Psoas muscle (tissue), 8 donors: ENCODE results near the gene LAG3. TPM values are rescaled to one million over a fixed set of nuclear protein-coding genes. Genes with fewer than 3 reads are reported as not detected.

Experiments used
- ATAC-seq, 4 donors: fragments of 200-7000 bp; cut with Tn5 transposase; one replicate each; pipeline ENCODE4 v1.9.1; 2020; ENCODE audit warnings: moderate library complexity in 3 of 4, mild to moderate bottlenecking in 2 of 4
- DNase-seq, 2 donors: peaks; one replicate each; pipeline ENCODE4 v3.0.0-alpha.2; 2020
- H3K27ac ChIP-seq: fragments of 200-600 bp; one replicate; pipeline ENCODE4 v1.8.0; 2022
- H3K27me3 ChIP-seq, 3 donors: fragments of 200-600 bp in 1 of 3; one replicate each; pipeline versions ENCODE4 v1.6.1 to v1.8.0; 2013 to 2022; ENCODE audit warnings: low read length in 2 of 3, mild to moderate bottlenecking in 2 of 3, moderate library complexity in 1 of 3; ENCODE audit not compliant: insufficient read depth in 3 of 3
- H3K36me3 ChIP-seq, 2 donors: fragments of 200-600 bp in 1 of 2; one replicate each; pipeline versions ENCODE4 v1.6.1 to v1.8.0; 2013 to 2022; ENCODE audit warnings: low read depth in 1 of 2, mild to moderate bottlenecking in 1 of 2, moderate library complexity in 1 of 2; ENCODE audit not compliant: insufficient read depth in 1 of 2
- H3K4me1 ChIP-seq: fragments of 200-600 bp; one replicate; pipeline ENCODE4 v1.8.0; 2022
- H3K4me3 ChIP-seq: fragments of 200-600 bp; one replicate; pipeline ENCODE4 v1.8.0; 2022; ENCODE audit warnings: mild to moderate bottlenecking
- H3K9me3 ChIP-seq: fragments of 200-600 bp; one replicate; pipeline ENCODE4 v1.8.0; 2022
- CTCF ChIP-seq: fragments of 200-600 bp; IDR thresholded peaks from one replicate; pipeline ENCODE4 v1.8.0; 2022; ENCODE audit warnings: antibody characterized with exemption
- WGBS, 3 donors: extraction: QIAGEN DNeasy Blood & Tissue Kit; methylation state at CpG; one replicate each; pipeline versions ENCODE4 v1.1.6 to v1.1.7; 2013; 5-methylcytosine and 5-hydroxymethylcytosine counted together
- intact Hi-C, 2 donors: fragments of 100-400 bp; cut with DNase I; formaldehyde crosslinking; loops; one replicate each; pipeline versions ENCODE4 v1.11.0 to v1.14.2; 2022
- polyA plus RNA-seq, 3 donors: library from polyadenylated mRNA; stranded (reverse); fragments of 200-250 nt; gene quantifications; one replicate each; pipeline ENCODE4 v1.2.3, GENCODE V29; 2013
- total RNA-seq, 4 donors: library from RNA; stranded (reverse); fragmentation: NEBNext Ultra II Directional in 2 of 4; extraction: Animal tissue kit (Norgen Biotek cat#: 25700) in 2 of 4; gene quantifications; one replicate each; pipeline versions ENCODE4 v1.2.1 to v1.2.4, GENCODE V29; 2021 to 2023
- donor health status: healthy with polysubstance abuse.
- donor health status: DM: no; HTN: no; CAD: no; lungs with moderate emphysema.
- donor health status: Bipolar disorder and iron deficiency.
- donor health status: healthy.
- donor health status: DM: yes; HTN: yes; CAD: no.
- donor health status: DM: no; HTN: no; CAD: no.
- donor health status: DM: no; HTN: no; CAD: no.
- donor health status: DM: yes; HTN: yes; CAD: no.

The LAG3 gene
- total and polyA plus RNA-seq, 7 donors = 0.05 to 0.24 (median 0.08) TPM; not detected in 3

- Histone ChIP-seq H3K4me3 (no peak overlapping the region), H3K27ac (no peak overlapping the region), H3K4me1 (peaks cover 3% of the 10 kb centered on the region), H3K36me3 (no peaks in the 10 kb centered on the region), H3K27me3 (peaks cover 0 to 69% (median 13%) of the 10 kb centered on the region in 3 donors), H3K9me3 (no peaks in the 10 kb centered on the region)
- intact Hi-C loops = loop anchor here (2.0 to 10.0 kb wide), 4 partner anchors 72 to 210 kb away; partner anchors contain the start of gene MLF2 (in 2 of the 2)
- no peak for DNase-seq
- no peak for TF ChIP-seq CTCF
- ATAC-seq = no peak
- 71 to 77% (median 74%) methylated on average over 22 of the region's 22 CpGs for WGBS, 3 donors
Measured at GRCh38 chr12:6826734-6827436, 54.6 kb downstream of the LAG3 start.

GRCh38 chr12:6827437-6827911 lies 55.2 kb downstream of the LAG3 start:
- H3K4me3 ChIP-seq = no peak overlapping the region
- H3K36me3 ChIP-seq = no peaks in the 10 kb centered on the region
- no peak overlapping the region for H3K27ac ChIP-seq
- peaks cover 0 to 63% (median 10%) of the 10 kb centered on the region in 3 donors for H3K27me3 ChIP-seq
- WGBS, 3 donors = 11 to 18% (median 14%) methylated on average over 8 of the region's 8 CpGs
- ATAC-seq = peak; percentile 39 to 54 (median 42)
- intact Hi-C loops = loop anchor here (2.0 to 10.0 kb wide), 4 partner anchors 73 to 210 kb away; partner anchors contain the start of gene MLF2 (in 2 of the 2)
- peak; percentile 85 to 87 for DNase-seq
- TF ChIP-seq CTCF = no peak
- H3K4me1 ChIP-seq = peaks cover 3% of the 10 kb centered on the region
- H3K9me3 ChIP-seq = no peaks in the 10 kb centered on the region

Other genes starting within 250 kb of the LAG3 start
- over 10,000 TPM in 2 of 4 donors, 1,000 to 10,000 TPM in 2; 7,136 to 10,782 (median 8,991) TPM for gene GAPDH, start 238.0 kb upstream of the LAG3 start, total RNA-seq
- gene GAPDH, start 238.0 kb upstream of the LAG3 start, polyA plus RNA-seq = over 10,000 TPM in 2 of 3 donors, 1,000 to 10,000 TPM in 1; 9,788 to 18,891 (median 16,487) TPM
- 10 to 100 TPM; 12.6 to 26.3 (median 18.0) TPM for gene IFFO1, start 216.5 kb upstream of the LAG3 start, total RNA-seq
- gene IFFO1, start 216.5 kb upstream of the LAG3 start, polyA plus RNA-seq = 1 to 10 TPM; 6.7 to 8.9 (median 8.3) TPM
- 10 to 100 TPM; 29.8 to 62.2 (median 52.9) TPM for gene NOP2, start 204.2 kb upstream of the LAG3 start, total RNA-seq
- 10 to 100 TPM; 44.1 to 67.0 (median 66.4) TPM for gene NOP2, start 204.2 kb upstream of the LAG3 start, polyA plus RNA-seq
- 100 to 1,000 TPM in 2 of 4 donors, 10 to 100 TPM in 2; 94.5 to 152 (median 112) TPM for gene CHD4, start 165.1 kb upstream of the LAG3 start, total RNA-seq
- 10 to 100 TPM; 62.5 to 90.0 (median 78.5) TPM for gene CHD4, start 165.1 kb upstream of the LAG3 start, polyA plus RNA-seq
- gene LPAR5, start 136.6 kb upstream of the LAG3 start, total RNA-seq = under 1 TPM; 0.30 to 0.60 (median 0.39) TPM
- under 1 TPM; 0.04 to 0.20 (median 0.05) TPM for gene LPAR5, start 136.6 kb upstream of the LAG3 start, polyA plus RNA-seq
- gene ACRBP, start 125.1 kb upstream of the LAG3 start, total RNA-seq = under 1 TPM; 0.44 to 0.99 (median 0.86) TPM
- gene ACRBP, start 125.1 kb upstream of the LAG3 start, polyA plus RNA-seq = under 1 TPM in 2 of 3 donors, not detected in 1; 0.29 to 0.82 TPM
- gene ING4, start 109.4 kb upstream of the LAG3 start, total RNA-seq = 10 to 100 TPM; 12.7 to 29.6 (median 16.9) TPM
- 10 to 100 TPM; 20.7 to 35.6 (median 25.7) TPM for gene ING4, start 109.4 kb upstream of the LAG3 start, polyA plus RNA-seq
- 10 to 100 TPM; 25.4 to 37.9 (median 27.9) TPM for gene ZNF384, start 83.1 kb upstream of the LAG3 start, total RNA-seq
- gene ZNF384, start 83.1 kb upstream of the LAG3 start, polyA plus RNA-seq = 10 to 100 TPM; 22.0 to 44.9 (median 23.8) TPM
- under 1 TPM in 3 of 4 donors, not detected in 1; 0.10 to 0.17 (median 0.15) TPM for gene PIANP, start 71.7 kb upstream of the LAG3 start, total RNA-seq
- gene PIANP, start 71.7 kb upstream of the LAG3 start, polyA plus RNA-seq = under 1 TPM in 2 of 3 donors, not detected in 1; 0.17 to 0.21 TPM
- 10 to 100 TPM; 72.3 to 86.2 (median 77.1) TPM for gene COPS7A, start 48.5 kb upstream of the LAG3 start, total RNA-seq
- gene COPS7A, start 48.5 kb upstream of the LAG3 start, polyA plus RNA-seq = 100 to 1,000 TPM in 2 of 3 donors, 10 to 100 TPM in 1; 79.2 to 157 (median 104) TPM
- 100 to 1,000 TPM; 104 to 188 (median 132) TPM for gene MLF2, start 19.4 kb upstream of the LAG3 start, total RNA-seq
- 100 to 1,000 TPM; 113 to 245 (median 176) TPM for gene MLF2, start 19.4 kb upstream of the LAG3 start, polyA plus RNA-seq
- gene PTMS, start 6.2 kb upstream of the LAG3 start, total RNA-seq = 100 to 1,000 TPM in 1 of 4 donors, 10 to 100 TPM in 3; 69.0 to 104 (median 77.1) TPM
- gene PTMS, start 6.2 kb upstream of the LAG3 start, polyA plus RNA-seq = 10 to 100 TPM; 65.4 to 93.7 (median 87.7) TPM
- gene CD4, start 17.0 kb downstream of the LAG3 start, total RNA-seq = 1 to 10 TPM; 2.3 to 4.9 (median 4.0) TPM
- gene CD4, start 17.0 kb downstream of the LAG3 start, polyA plus RNA-seq = 1 to 10 TPM in 1 of 3 donors, under 1 TPM in 2; 0.47 to 1.5 (median 0.91) TPM
- gene GPR162, start 49.3 kb downstream of the LAG3 start, total RNA-seq = 1 to 10 TPM in 3 of 4 donors, under 1 TPM in 1; 0.50 to 2.8 (median 1.2) TPM
- 1 to 10 TPM in 1 of 3 donors, under 1 TPM in 2; 0.60 to 1.8 (median 0.61) TPM for gene GPR162, start 49.3 kb downstream of the LAG3 start, polyA plus RNA-seq
- 1 to 10 TPM; 1.3 to 4.2 (median 3.2) TPM for gene P3H3, start 55.9 kb downstream of the LAG3 start, total RNA-seq
- 1 to 10 TPM in 2 of 3 donors, under 1 TPM in 1; 0.87 to 1.2 (median 1.1) TPM for gene P3H3, start 55.9 kb downstream of the LAG3 start, polyA plus RNA-seq
- under 1 TPM; 0.23 to 0.69 (median 0.33) TPM for gene GNB3, start 68.4 kb downstream of the LAG3 start, total RNA-seq
- gene GNB3, start 68.4 kb downstream of the LAG3 start, polyA plus RNA-seq = under 1 TPM; 0.13 to 0.60 (median 0.13) TPM
- gene CDCA3, start 78.8 kb downstream of the LAG3 start, total RNA-seq = 1 to 10 TPM in 1 of 4 donors, under 1 TPM in 2, not detected in 1; 0.79 to 1.1 (median 0.92) TPM
- gene CDCA3, start 78.8 kb downstream of the LAG3 start, polyA plus RNA-seq = 1 to 10 TPM in 1 of 3 donors, under 1 TPM in 2; 0.21 to 3.3 (median 0.56) TPM
- 100 to 1,000 TPM in 3 of 4 donors, 10 to 100 TPM in 1; 98.1 to 127 (median 112) TPM for gene USP5, start 79.6 kb downstream of the LAG3 start, total RNA-seq
- gene USP5, start 79.6 kb downstream of the LAG3 start, polyA plus RNA-seq = 10 to 100 TPM; 43.1 to 85.1 (median 49.5) TPM
- 100 to 1,000 TPM; 537 to 822 (median 624) TPM for gene TPI1, start 95.0 kb downstream of the LAG3 start, total RNA-seq
- 100 to 1,000 TPM; 588 to 952 (median 847) TPM for gene TPI1, start 95.0 kb downstream of the LAG3 start, polyA plus RNA-seq
- gene SPSB2, start 100.8 kb downstream of the LAG3 start, total RNA-seq = 1 to 10 TPM; 2.4 to 4.5 (median 3.2) TPM
- gene SPSB2, start 100.8 kb downstream of the LAG3 start, polyA plus RNA-seq = 10 to 100 TPM in 1 of 3 donors, 1 to 10 TPM in 2; 4.3 to 10.2 (median 6.7) TPM
- 10 to 100 TPM; 10.2 to 14.9 (median 12.5) TPM for gene LRRC23, start 132.3 kb downstream of the LAG3 start, total RNA-seq
- gene LRRC23, start 132.3 kb downstream of the LAG3 start, polyA plus RNA-seq = 10 to 100 TPM in 2 of 3 donors, 1 to 10 TPM in 1; 9.5 to 29.0 (median 14.3) TPM
- gene ENO2, start 142.1 kb downstream of the LAG3 start, total RNA-seq = 1 to 10 TPM; 2.0 to 4.6 (median 2.3) TPM
- 1 to 10 TPM; 1.4 to 2.0 (median 1.8) TPM for gene ENO2, start 142.1 kb downstream of the LAG3 start, polyA plus RNA-seq
- gene ATN1, start 155.4 kb downstream of the LAG3 start, total RNA-seq = 10 to 100 TPM; 43.3 to 55.8 (median 50.9) TPM
- gene ATN1, start 155.4 kb downstream of the LAG3 start, polyA plus RNA-seq = 10 to 100 TPM; 24.9 to 46.0 (median 33.7) TPM
- gene RNU7-1, start 171.3 kb downstream of the LAG3 start, total RNA-seq = not detected
- not detected for gene RNU7-1, start 171.3 kb downstream of the LAG3 start, polyA plus RNA-seq
- 100 to 1,000 TPM in 2 of 4 donors, 10 to 100 TPM in 2; 80.4 to 110 (median 95.6) TPM for gene C12orf57, start 171.5 kb downstream of the LAG3 start, total RNA-seq
- gene C12orf57, start 171.5 kb downstream of the LAG3 start, polyA plus RNA-seq = 100 to 1,000 TPM; 223 to 269 (median 247) TPM
- gene PTPN6, start 178.8 kb downstream of the LAG3 start, total RNA-seq = 1 to 10 TPM; 3.6 to 7.6 (median 4.6) TPM
- 1 to 10 TPM; 1.3 to 2.6 (median 2.1) TPM for gene PTPN6, start 178.8 kb downstream of the LAG3 start, polyA plus RNA-seq
- gene PHB2, start 198.1 kb downstream of the LAG3 start, total RNA-seq = 100 to 1,000 TPM; 137 to 278 (median 180) TPM
- gene PHB2, start 198.1 kb downstream of the LAG3 start, polyA plus RNA-seq = 100 to 1,000 TPM; 176 to 381 (median 208) TPM
- 10 to 100 TPM; 30.1 to 59.4 (median 44.8) TPM for gene EMG1, start 198.4 kb downstream of the LAG3 start, total RNA-seq
- gene EMG1, start 198.4 kb downstream of the LAG3 start, polyA plus RNA-seq = 10 to 100 TPM; 26.6 to 66.5 (median 50.4) TPM
- gene LPCAT3, start 246.0 kb downstream of the LAG3 start, total RNA-seq = 10 to 100 TPM; 24.0 to 56.5 (median 41.6) TPM
- 10 to 100 TPM; 13.9 to 26.2 (median 17.4) TPM for gene LPCAT3, start 246.0 kb downstream of the LAG3 start, polyA plus RNA-seq